Measurements from ENCODE around the gene MAGI1.

The MAGI1 gene

DNA sequence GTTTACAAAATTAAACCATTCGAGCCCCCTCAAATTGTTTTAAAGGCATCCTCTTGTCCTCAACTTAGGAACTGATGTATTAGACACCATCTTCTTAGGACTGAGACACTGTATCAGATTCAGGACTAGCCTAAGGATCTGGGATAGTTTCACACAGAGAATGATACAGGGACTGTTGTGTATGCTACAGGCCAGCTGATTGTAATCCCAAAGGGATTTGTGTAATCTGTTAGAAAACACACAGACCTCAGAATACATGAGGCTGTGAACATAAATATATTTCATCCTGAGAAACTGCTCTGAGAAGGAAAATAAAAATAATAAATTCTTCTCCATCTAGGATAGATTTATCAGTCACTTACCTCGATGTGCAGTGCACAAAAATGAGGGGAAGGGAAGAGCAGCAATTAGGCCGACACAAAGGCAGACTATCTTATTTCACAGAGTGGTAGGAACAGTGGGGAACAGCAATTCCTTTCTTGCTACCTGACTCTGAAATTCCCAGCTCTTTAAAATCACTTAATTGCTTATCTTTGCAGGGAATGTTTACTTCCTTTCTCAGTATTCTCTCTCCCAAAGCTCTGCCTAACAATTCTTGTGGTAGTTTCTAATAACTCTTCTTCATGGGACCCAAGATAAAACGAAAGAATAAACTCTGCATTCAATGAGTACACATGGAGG lies 322.5 kb downstream of the MAGI1 start:
- DNase-seq (ENCODE audit: low read depth), result no peak

DNA sequence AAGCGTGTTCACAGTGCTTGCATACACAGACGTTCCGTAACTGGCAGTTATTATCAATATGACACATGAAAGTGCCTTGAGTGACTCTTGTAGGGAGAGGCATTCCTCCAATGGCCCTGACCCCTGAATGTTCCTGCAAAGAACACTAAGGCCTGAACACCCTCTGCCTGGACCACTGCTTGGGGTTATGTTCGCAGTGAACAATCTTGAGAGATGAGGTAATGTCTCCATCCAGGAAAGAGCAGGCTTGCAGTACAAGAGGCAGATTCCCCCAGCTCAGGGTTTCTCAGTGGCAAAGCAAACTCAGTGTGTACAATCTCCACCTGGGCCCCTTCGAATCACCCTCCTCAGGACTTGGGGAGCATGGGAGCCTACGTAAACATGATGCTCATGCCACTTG lies 324.6 kb downstream of the MAGI1 start:
- DNase-seq (ENCODE audit: low read depth), result no peak

DNA sequence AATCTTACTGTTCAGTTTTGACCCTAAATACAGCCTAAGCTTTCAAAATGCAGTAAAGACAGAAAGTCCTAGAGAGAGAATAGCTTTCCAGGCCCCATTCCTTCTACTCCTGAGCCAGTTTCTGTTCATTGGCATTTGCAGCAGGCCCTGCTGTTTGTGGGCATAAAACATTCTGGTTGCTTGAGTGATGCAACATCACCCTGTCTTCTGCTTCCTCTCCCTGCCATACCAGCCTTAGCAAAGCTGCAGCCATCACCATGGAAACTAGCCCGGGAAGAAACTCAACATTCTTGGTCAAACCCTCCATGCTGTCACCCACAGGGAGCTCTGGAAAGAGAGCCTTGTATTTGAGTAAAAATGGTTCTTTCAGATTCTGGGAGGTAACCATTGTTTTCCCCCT lies 325.7 kb downstream of the MAGI1 start:
- DNase-seq (ENCODE audit: low read depth), result peak; percentile 92

DNA sequence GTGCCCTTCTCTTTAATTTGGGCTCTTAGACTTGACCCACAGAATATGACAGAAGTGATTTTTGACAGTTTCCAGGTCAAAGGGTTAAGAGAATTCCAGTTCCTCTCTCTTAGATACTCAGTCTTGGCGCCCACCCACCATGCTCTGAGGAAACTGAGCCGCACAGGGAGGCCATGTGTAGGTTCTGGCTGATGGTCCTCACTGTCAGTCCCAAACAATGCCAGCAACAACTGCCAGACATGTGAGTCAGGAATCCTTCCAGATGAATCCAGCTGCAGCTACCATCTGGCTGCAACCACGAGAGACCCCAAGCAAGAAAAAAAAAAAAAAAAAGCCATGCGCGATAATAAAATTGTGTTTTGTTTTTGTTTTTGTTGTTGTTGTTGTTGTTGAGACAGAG lies 326.6 kb downstream of the MAGI1 start:
- DNase-seq (ENCODE audit: low read depth), result peak; percentile 5

DNA sequence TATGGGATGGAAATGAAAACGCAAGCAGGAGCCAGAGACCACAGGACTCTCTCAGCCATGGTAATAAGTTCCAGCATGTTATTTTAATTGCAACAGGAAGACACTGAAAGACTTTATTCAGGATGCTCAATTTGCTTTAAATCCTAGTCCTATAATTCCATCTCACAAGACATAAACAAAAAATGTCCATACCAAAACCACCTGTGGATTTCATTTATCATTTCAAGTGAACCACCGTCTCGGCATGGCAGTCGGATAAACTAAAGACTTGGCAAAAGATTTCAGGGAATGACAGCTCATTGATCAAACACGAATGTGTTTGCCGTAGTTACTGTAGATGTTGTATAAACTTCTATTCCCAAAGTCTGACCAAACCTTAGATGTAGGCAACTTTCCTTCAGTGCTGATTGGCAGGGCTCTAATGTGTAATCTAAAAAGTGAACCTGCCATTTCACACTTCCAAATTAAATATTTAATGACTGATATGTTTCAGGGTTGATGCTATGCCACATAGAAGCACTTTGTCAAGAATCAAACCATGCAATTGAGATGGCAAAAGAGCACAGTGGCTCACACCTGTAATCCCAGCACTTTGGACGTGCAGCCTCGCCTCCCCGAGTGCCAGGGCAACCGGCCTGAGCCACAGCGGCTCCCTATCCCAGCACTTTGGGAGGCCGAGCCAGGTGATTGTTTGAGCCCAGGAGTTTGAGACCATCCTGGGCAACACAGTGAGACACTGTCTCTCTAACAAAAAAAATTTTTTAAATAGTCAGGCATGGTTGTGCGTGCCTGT lies 331.7 kb downstream of the MAGI1 start:
- DNase-seq (ENCODE audit: low read depth), result no peak

DNA sequence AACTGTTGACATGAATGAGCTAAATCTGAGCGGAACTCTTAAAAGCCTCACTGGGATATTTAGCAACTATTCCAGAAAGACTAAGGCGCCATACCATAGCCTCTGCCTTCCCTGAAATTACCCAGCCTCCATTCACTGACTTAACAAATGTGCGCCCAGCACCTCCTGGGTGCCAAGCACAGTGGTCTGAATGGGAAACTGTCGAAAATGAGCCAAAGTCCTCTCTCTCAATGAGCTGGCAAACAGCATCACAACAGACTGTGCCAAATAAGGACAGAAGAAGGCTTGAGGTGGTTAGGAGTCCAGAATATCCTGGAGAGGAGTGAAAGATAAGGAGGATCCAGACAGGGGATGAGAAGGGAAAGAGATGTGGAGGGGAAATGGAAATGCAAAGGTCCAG lies 332.4 kb downstream of the MAGI1 start:
- DNase-seq (ENCODE audit: low read depth), result no peak

DNA sequence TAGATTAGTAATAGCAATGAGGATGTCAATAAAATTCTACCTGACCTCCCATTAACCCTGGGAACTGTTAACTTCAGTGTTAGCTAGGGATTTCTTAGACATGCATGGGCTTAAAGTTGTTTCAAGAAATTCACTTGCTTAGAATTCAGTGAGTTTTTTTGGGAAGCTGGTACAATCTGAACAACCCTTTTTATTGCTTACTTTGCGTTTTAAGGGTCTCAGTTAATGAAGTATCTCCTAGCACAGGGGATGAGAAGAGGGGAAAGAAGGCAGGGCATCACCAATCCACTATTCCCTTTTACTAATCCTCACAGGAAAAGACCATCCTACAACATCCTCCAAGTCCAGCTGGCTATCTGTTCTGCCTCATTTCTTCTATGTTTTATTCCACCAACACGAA lies 334.9 kb downstream of the MAGI1 start:
- DNase-seq (ENCODE audit: low read depth), result no peak

DNA sequence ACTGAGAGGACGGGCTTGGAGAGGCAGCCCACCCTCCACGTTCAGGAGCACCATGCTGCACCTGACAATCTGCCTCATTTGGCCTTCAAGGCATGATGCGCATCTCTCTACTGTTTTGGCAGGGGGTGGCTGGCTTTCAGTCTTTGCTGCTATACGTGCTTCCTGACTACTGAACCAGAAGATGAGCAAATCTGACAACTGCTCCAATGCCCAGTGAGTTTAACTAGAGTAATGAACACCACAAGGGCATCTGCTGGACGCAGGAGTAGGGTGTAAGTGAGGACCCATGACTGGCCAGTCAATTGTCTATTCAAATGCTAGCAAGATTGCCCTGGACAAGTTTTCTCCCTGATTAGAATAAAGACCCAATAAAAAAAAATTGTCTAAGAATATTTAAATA lies 335.7 kb downstream of the MAGI1 start:
- no peak for DNase-seq (ENCODE audit: low read depth)

DNA sequence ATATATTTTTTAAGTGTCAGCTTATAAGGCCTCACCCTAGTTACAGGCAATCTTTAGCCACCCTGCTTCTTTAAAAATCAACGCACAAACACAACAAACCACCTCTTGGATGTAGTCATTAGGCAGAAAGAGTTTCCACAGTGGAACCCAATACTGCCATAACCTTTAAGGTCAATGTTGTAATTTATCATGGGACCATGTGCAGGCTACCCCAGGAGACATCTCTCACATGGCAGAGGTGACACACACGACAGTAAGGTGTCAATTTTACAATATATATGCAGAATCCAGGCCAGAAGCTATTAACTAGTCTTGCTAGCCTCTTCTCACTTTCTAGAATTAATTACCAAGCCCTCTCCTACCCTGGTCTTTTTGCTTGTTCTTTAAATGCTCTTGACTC lies 336.5 kb downstream of the MAGI1 start:
- DNase-seq (ENCODE audit: low read depth), result no peak

DNA sequence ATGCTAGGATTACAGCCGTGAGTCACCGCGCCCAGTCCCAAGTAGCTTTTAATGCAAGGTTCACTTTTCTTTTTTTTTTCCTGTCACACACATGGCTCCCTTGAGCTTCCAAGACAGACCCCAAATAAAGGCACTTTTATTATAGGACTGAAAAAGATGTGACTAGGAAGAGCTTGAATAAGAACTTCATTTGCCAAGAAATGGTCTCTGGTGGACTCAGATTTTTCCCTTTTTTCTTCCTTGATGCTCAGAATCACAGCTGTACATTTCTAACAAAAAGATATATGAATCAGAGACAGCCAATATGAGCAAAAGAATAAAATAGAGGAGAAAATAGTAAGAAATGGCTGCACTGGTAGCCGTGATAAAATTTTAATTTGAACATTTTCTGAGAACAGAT lies 337.2 kb downstream of the MAGI1 start:
- DNase-seq (ENCODE audit: low read depth), result no peak

DNA sequence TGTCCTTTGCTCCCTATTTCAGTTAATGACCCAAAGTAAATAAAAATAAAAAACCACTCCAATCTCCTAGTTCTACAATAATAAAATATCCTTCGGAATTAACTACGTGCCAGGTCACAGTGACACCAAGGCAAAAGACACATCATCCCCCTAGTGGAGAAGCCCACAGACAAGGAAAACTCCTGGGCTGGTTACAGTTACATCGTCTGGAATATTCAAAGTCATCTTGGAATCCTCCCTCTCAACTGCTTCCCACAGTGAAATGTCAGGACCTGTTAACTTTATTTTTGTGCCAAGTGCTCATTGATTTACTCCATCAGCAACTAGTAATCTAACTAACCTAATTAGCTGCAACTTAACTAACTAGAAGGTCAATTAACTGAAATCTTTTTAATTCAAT lies 349.3 kb downstream of the MAGI1 start:
- DNase-seq (ENCODE audit: low read depth), result no peak

DNA sequence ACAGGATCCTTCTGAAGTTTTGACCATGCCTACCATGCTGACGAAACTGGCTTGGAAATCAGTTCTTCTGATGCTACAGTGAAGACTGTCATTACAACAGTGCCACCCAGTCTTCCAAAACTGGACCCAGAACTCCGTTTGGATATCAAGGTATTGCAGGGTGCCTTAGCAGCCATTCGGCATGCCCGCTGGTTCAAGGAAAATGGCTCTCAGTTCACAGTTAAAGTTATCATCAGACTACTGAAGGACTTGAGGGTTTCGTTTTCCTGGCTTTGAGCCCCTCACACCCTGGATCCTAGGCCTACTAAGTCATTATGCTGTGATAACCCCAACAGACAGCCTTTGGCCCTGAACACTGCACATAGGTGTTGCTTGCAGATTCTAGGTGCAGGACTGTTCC lies 351.0 kb downstream of the MAGI1 start:
- no peak for DNase-seq (ENCODE audit: low read depth)

DNA sequence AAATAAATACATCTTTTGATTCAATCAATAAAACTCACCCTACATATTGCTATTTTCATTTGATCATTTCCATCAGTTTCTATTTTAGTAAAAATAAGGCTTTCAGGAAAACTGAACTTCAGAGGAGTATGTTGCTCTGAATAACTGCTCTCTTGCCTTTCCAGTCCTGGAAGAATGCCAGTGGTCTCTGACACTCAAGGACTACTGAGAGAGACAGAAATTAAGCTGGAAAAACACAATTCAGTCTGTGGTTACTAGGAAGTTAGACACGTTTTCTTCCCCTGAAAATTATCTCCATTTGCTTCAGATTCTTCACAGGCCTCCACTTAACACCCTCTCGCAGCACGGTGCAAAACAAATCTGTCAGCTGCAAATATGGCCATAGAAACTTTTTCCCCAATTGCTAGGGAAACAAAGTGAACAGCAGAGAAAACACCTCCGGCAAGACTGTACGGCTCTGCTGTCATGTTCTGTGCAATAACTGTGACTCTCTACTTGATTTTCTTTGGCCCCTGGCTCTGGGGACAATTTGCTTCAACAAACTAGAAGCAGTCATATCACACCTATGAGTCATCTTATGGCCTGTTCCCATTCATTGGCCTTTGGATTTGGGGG lies 353.0 kb downstream of the MAGI1 start:
- no peak for DNase-seq (ENCODE audit: low read depth)

DNA sequence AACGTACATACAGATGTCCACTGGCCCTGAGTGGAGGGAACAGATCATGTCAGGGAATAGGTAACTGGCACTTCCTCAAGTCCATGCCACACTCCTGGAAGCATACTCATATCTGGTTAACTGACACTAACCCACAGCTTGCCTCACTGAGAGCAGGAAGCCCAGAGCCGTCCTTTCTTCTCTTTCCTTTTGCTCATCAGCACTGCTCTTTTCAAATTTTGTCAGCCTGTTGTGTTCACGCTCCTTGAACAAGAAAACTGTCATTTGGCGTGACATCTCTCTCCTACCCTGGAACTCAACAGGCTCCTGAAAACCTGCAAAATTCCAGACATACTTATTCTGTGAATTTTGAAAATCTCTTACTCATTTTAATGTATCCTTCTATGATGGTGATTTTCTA lies 360.2 kb downstream of the MAGI1 start:
- no peak for DNase-seq (ENCODE audit: low read depth)

DNA sequence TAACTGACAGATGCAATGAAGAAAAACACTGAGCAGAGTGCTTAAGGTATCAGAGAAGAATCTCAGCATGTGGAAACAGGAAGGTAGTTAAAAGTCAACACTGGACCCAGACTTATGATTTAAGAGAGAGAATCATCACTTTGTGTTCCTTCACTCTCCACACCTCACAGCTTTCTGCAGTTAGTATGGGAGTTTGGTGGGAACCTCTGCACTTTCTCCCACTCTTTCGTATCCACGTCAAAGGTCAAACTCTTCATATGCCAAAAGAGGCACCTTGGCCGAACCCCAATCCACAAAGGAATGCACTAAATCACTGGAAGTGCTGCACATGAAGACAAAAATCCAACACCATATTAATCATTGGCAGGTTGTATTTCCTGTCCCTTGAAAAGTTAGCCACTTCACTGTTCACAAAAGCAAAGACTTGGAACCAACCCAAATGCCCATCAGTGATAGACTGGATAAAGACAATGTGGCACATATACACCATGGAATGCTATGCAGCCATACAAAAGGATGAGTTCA lies 361.2 kb downstream of the MAGI1 start:
- no peak for DNase-seq (ENCODE audit: low read depth)

DNA sequence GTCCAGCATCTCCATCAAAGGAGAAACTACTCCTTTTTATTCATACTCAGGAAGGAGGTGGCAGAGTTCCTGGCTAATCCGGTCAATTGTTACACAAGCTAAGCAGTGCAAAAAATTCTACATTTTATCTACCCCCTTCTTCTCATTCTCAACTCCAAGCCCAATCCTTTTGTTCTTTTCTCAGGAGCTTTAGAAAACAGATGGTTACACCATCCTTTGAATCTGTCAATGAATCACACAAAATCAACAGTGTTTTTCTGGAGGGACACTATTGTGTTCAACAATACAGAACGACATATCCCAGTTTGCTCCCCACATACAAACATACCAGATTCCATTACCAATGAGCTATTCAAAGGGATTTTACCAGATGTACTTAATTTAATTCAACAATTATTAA lies 362.1 kb downstream of the MAGI1 start:
- no peak for DNase-seq (ENCODE audit: low read depth)

DNA sequence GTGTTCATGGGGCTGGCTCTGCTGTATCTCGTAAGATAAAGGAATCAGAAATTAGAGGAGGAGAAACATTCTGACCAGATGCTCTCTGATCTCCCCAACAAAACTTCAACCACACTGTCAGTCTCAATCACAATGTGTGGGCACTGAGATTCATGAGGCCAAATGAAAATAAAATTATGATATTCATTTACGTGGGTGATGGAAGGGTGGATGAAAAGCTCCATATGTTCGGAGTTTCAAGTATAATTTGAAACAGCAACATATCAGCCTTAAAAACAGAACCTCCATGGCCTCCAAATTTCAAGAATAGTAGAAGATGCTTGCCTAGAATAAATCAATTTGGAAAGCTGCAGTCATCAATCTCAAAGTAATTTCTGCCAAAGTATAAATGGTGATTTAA lies 363.7 kb downstream of the MAGI1 start:
- DNase-seq (ENCODE audit: low read depth), result no peak

DNA sequence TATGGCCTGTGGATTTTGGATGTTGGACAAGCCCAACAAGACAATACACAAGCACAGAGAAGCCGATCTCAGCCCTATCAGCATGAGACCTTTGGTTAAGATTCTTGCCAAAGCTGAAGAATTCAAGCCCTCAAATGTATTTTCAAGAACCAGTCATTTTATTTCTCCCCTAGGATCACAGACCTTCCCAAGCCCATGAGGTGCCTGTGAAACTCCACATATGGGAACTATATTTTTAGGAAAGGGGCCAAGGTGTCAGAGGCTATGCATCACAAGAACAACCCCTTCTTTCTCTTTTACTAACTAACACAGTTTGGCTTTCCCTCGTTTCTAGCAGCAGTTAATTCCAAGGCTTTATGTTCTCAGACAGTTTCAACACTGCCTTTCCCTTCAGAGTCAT lies 364.5 kb downstream of the MAGI1 start:
- no peak for DNase-seq (ENCODE audit: low read depth)

DNA sequence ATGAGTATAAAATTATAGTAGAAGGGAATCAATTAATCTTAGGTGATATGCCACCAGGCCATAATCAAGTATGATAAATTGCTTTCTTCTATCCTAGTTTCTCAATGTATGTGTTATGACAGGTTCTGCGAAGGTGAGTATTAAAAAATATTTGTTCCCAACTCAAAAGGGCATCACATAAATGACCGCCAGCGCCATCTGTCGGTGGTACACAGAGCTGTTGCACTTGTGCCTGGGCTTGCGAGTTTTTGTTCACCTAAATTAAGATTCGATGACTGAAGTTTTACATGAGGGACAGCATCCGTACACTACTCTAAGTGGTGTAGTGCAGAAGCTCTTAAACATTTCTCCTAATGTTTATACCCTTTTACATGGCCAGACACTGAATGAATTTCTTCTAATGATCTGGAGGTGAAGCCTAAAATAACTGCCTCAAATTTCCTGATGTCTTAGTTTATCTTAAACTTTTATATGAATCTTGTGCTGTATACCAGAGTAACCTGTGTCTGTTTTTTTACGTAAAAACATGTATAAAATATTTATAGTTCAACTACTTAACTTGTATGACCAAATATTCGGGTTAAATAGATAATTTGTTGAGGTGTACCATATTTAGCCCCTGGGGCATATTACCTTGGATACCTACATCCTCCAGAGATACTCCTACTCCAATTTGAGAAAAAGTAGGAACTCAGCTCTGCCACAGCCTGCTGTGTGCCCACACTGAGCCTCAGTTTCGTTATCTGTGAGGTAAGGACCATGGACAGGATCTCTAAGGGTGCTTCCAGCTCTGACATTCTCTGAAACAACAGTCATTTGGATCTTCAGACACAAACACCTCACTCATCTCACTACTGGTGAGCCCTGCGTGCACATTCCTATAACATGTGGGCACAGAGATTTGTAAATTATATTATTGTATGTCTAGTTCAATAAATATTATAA lies 365.6 kb downstream of the MAGI1 start:
- peak; percentile 35 for DNase-seq (ENCODE audit: low read depth)

DNA sequence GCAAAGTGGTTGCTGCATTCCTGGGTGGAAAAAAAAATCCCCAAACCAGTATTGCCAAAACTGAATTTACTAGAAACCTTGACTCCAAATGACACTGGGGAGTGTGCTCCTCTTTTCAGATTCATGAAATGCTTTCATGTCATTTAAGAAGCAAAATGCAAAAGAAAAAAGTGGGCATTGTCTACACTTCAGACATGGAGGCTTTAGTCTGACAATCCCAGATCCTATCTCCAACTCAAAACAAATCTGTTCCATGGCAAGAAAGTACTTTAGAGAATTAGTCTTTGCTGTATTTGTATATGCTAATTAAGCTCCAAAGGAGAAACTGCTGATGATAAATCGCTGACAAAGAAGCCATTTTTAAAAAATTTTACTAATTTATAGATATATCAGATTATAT lies 366.7 kb downstream of the MAGI1 start:
- no peak for DNase-seq (ENCODE audit: low read depth)

DNA sequence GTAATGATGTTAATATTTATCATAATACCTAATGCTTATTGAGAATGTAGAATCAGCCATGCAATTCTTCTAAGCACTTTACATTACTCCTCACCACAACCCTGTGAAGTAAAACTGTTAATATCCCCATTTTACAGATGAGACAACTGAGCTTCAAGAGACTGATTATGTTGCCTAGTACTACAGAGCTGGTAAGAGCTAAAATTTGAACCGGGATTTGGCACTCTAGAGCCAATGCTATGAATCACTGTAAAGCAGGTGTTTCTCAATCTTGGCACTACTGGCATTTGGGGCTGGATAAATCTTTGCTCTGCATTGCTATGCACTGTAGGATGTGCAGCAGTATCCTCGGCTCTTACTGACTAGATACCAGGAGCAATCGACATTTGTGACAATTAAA lies 367.7 kb downstream of the MAGI1 start:
- peak; percentile 22 for DNase-seq (ENCODE audit: low read depth)

Data from fibroblast of gingiva (primary cell).